HT1080 (cell line): ENCODE results near the gene MR1. TPM values are rescaled to one million over a fixed set of nuclear protein-coding genes. Genes with fewer than 3 reads are reported as not detected.

ENCODE experiments used
- DNase-seq: peaks from one replicate; pipeline ENCODE4 v3.0.0-alpha.2; 2015; ENCODE audit warnings: low read depth
- total RNA-seq: library from RNA; depleted of rRNA; stranded (reverse); fragments of >200 nt; shearing (Covaris generic); gene quantifications from 2 replicates; pipeline ENCODE4 v1.2.3, GENCODE V29; 2014

The MR1 gene
- total RNA-seq, 1 experiment from 2014 or later, result 1.4 TPM

DNA sequence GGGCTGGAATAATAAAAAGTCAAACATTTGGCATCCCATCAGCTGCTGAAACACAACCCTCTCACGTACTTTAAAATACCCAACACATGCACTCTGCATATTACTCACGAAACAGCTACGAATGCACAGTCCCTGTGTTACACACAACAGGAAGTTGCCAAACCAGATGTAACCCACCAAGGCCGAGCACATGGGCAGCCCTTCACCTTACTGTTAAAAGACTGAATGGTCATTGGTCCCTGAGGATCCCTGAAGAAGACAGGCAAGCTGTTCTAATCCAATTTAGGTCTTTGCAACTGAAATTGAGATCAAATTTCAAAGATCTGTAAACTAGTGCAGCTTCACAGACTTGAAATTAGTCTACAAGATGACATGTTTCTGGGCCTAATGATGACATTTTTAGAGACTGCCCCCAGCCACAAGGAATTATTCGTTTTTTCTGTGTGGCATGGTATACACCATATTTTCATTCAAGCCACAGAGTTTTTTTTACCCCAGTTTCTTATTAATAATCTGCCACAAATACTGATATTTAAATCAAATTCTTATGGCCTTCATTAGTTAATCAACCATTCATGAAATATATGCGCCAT is 29.1 kb downstream of the MR1 start:
- DNase-seq, result no peak

DNA sequence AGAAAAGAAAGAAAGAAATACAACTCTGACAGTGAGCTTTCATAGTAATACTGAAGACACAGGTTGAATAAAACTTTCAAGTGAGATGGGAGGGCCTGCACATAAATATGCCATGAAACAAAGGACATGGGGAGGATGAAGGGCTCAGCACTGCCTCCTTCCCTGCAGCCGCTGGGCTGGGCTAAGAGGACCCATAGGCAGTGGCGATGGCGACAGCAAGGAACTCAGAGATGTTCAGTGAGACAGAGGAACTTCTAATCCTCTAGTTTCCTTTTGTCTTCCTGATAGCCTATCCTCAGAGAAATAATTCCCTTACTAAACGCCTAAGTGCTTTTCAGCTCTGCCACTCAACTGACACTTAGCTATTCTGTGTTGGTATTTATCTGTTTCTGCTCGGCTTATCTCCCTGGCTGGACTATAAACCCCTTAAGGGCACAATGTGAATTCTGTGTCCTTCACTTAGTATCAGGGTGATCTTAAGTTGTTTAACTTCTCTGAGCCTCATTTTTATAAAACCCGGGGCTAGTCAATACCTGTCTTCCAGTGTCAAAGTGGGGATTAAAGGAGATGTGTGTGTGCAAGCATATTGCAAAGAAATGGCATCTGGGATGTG is 30.3 kb downstream of the MR1 start:
- no peak for DNase-seq

DNA sequence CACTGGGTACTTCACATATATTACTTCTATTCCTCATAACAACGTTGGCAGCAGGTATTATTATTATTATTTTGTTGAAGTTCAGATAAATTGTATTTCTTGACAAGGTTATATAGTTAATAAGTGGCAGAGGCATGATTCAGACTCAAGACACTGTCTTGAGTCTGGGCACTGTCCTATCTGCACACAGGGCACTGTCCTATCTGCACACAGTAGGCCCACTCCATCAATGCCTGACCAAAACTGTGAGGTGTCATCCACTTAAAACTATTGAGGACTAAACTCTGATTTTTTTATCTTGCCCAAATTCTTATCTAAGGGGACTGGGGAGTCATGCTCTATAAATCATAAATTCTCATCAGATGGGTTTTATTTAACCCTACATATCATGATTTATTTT is 30.9 kb downstream of the MR1 start:
- DNase-seq, result no peak

DNA sequence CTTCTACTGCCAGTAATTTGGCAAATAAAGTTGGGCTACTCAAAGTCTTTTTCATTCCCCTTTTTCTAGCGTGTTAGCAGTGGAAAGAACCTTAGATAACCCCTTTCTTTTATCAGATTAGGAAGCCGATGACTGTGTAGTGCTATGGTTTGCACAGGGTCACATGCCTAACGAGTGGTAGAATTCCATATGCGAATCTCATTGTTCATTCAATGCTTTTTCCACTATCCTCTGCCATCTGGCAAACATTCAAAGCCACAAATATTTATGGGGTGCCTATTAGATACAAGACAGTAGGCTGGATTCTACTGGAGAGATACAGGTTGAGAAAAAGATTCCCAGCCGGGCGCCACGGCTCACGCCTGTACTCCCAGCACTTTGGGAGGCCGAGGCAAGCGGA is 39.9 kb downstream of the MR1 start:
- no peak for DNase-seq

DNA sequence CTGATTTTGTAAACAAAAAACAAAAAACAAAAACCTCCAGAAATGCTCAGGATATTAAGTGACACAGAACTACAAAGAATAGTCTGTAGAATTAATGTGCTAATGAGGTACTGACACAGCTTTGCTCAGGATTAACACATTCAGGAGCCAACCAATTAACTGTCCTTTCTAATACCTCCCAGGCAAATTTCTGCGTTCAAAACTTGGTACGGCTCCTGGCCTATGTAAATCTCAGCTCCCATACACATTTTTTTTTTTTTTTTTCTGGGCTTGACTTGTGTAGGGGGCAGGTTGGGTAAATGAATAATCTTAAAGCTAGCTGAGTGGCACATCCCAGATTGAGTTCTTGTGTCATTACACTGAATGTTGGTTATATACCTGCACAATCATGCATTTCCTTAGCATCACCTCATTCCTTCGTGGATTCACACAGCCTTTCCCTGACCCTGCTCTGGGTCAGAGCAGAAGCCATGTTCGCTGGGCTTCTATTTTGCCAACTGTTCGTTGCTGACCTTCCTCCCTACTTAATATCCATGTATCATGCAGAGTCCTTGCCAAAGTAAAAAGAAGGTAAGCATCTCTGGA is 42.1 kb downstream of the MR1 start:
- no peak for DNase-seq

DNA sequence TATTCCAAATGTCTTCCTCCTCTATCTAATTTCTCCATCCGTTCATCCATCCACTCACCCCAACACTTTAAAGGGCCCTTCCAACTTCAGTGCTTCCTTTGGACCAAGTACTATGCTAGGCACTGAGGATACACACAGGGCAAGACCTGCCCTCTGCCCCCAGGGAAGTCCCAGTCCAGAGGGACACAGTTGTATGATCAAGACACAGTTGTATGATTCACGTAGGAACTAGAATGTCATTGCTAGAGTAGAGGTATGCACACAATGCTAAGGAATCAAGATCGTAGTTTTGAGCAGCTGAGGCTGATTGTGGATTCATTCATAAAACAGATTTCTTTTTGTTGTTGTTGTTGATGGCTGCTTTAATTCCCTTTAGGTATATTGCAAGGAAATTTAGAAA is 43.1 kb downstream of the MR1 start:
- DNase-seq, result no peak

DNA sequence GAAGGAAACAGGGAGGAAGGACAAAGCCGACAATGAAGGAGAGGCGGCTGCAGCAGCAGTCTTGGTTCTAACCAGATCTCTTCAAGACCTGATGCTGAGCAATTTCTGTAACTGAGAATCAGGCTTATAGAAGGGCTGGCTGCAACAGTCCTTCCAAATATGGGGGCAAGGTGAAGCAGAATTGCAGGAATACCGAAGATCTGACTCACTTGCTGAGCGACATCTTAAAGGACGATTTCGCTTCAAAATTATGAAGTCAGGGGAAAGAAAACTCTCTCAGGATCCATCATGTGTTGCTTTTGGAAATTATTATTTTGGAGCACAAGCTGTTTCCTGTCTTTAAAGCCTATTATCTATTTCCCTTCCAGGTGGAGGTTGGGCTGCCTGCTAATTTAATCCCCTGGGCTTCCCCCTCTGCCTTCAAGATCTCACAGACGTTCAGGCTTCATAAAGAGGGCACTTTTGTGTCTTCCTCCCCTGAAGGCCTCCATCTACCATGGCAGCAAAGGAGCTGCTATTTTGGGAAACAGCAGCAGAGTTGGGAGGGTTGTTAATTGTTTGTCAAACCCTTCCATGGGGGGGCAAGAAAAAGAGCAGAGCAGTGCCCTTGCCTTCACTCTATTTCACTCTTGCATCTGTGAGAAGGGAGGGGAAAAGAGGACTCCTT is 43.9 kb downstream of the MR1 start:
- no peak for DNase-seq

DNA sequence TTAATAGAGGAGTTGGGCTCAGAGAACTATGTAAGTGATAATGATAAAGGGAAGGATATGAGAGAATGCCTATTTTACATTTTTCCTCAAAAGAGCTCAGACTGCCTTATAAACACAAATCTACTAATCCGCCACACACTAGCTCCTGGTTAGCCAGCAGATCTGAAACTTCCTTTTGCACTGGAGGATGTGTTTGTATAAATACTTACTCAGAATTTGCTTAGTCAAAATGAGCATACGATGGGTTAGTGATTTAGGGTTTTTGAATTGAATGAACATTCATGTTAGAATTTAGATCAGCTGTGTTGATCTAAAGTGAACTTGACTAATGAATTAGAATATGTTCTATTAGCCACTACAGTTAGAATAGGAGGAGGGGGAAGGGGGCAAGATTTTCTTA is 45.6 kb downstream of the MR1 start:
- DNase-seq, result no peak

DNA sequence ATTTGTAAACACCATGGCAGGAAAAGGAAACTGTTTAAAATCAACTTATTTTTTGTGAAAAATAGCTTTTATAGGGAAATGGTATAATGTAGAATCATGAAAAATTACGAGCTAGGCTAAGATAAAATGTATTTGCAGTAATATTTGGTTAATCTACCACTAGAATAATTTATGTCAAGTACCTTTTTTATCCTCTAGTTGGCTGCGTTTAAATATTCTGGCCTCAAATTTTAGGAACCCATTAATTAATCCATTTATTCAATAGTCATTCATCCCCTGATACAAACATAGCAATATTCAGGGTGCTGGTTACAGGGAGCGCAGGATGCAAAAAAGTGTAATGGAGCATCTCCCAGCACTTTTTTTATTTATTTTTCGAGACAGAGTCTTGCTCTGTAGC is 46.1 kb downstream of the MR1 start:
- DNase-seq, result no peak

DNA sequence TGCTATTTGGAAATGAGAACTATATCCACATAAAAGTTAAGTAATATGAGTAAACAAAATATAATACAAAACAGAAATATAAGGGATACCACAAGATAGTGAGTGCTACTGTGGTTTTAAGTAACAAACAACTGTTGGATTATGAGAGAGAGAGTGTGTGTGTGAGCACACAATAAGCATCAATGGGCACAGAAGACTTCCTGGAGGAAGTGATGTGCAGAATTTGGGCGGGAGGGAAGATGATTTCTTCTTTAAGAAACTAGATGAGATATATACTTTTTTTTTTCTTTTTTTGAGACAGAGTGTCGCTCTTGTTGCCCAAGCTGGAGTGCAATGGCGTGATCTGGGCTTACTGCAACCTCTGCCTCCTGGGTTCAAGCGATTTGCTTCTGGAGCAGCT is 46.8 kb downstream of the MR1 start:
- no peak for DNase-seq

DNA sequence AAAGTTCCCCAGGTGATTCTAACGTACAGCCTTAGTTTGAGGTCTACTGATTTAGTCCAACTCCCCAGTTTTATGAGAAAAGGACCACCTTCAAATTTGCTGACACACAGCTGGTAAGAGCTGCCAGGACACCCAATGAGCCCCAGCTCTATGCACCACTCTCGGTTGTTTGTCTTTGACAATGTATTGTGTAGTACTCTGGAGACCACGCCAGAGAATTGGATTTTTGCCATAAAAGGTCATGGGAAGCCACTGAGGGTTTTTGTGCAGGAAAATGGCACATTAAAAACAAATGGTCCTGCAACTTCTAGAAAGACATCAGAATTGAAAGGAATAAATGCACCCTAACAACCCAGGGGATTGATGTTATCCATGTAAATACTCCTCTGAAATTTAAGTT is 47.6 kb downstream of the MR1 start:
- no peak for DNase-seq

DNA sequence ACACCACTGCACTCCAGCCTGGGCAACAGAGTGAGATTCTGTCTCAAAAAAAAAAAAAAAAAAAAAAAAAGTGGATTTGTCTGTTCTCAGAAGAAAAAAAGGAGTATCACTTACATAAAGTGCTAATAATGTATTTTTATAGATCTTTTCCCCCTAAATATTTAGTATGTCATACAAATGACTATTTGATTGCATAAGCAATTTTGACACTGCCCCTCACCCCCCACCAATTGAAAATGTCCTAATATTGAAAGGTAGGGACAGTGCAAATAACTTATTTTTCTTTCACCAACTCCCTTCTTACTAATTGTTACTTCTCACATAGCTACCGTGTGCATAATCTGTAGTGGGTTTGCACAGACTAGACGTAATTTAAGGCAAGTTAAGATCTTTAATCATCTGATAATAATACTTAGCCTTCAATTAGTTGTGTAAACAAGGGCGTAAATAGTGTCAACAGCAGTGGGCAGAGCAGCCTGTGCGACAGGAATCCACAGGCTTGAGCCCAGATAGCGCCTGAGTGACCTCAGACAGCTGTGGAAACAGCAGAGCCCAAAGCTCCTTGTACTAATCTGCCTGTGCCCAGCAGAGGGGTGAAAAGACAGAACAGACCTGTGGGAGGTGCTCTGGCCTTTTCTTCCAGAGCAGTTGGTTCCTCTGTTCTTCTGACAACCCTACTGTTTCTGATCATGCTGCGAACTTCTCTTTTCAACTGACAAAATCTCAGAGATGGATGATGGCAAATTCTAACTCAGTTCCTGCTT is 50.2 kb downstream of the MR1 start:
- DNase-seq, result peak; percentile 55

DNA sequence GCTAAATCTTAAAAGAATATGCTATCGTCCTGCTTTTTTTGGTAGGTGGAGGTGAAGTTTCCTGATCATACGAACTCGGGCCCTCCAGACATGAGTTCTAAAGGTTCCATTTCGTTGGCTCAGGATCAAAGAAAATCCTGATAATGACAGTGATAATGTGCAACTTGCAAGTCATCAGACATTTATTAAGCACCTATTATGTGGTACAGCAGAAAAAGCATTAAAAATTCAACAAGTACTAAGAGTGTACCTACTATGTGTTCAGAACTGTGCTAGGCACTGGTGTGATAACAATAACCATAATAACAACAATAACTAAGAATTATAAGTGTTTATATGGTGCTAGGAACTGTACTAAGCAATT is 50.8 kb downstream of the MR1 start:
- no peak for DNase-seq

DNA sequence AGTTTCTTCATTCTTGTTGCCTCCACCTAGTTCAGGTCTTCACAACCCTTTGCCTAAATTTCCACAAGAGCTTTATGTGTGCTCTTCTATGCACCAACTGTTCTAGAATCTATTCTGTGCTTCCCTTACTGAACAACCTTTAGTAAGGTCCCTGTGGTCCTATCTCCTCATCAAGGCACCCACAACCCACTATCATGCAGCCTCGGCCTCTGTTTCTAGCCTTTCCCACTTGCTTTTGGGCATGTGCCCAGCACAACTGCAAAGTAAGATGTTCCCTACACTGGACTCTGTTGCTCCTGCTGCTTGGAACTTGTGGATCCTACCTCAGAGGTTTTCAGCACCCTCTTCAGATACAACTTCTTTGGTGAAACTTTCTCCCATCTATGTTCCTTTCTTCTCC is 52.3 kb downstream of the MR1 start:
- DNase-seq, result no peak

DNA sequence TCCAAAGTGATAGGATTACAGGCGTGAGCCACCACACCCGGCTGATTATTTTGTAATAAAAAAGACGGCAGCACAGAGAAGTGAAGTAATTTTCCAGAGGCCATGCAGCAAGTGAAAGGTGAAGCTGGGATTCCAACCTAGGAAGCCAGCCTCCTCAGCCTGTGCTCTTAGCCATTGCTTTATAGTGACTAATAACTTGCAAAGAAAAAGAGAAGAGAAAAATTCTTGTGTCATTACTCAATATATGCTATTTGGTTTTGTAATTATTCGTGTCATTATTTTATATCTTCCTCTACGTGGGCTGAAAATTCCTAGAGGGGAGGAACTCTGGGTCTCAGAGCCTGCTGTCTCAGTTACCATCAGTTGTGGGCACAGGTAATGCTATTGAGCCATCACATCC is 53.1 kb downstream of the MR1 start:
- DNase-seq, result peak; percentile 69

DNA sequence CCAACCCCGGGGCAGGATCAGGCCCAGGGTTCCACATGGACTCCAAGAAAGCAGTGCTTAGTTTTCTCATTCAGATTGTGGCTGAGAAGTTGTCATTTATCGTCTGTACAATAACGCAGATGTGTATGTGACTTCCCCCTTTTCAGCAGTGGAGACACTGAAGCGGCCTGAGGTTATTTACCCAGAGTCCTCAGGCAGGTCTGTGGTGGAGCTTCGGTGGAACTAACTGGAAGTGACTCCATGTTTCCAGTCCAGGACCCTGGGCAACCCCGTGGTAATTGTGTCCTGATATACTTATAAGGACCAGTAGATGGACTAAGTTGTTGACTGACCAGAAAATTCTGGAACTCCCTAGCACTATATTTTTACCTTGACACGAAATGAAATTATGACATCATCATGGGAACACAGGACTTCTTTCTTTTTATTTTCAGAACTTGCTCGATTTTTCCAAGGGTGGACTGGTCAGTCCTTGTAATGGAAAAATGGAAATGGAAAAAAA is 53.7 kb downstream of the MR1 start:
- DNase-seq, result no peak

DNA sequence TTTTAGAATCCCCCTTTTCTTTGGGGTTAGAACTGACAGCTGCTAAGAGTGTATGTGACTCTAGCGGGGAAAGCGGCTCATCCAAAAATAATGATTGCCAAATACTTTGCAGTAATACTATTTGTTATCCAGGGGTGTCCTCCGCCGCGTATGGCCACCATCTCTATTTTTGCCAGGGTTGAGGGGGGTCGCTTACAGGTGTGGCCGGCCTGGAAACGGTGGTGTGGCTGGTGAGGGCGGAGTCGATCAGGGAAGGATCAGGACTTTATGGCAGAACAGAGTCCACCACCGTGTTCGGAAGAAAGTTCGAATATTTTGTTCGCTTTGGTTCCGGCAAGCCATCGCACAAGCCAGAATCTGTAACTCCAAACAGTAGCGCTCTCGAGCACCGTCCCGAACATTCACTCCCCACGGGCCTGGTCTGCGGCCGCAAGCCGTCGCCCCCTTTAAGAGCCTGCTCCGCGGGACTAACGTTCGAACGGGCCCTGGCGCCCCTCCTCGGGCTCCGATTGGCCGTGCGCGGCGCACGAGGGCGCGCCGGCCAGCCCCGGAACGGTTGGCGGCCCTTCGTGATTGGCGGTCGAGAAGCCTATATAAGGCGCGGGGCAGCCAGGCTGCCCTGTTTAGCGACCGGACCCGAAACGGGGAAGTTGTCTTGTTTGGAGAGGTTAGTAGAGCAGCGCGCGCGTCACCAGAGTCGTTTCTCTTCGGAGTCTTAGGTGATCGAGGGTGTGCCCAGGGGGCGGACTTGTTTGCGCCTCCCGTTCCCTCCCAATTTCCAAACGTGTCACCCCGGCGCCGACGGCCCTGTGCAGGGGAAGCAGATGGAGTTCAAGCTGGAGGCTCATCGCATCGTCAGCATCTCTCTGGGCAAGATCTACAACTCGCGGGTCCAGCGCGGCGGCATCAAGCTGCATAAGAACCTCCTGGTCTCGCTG is 54.6 kb downstream of the MR1 start, which contains the start of gene IER5:
Gene IER5 (plus strand): TSS at position 622 of the 938 bp plus-strand sequence. CDS start 203 bp downstream, at position 825.
- peak; percentile 97 for DNase-seq

DNA sequence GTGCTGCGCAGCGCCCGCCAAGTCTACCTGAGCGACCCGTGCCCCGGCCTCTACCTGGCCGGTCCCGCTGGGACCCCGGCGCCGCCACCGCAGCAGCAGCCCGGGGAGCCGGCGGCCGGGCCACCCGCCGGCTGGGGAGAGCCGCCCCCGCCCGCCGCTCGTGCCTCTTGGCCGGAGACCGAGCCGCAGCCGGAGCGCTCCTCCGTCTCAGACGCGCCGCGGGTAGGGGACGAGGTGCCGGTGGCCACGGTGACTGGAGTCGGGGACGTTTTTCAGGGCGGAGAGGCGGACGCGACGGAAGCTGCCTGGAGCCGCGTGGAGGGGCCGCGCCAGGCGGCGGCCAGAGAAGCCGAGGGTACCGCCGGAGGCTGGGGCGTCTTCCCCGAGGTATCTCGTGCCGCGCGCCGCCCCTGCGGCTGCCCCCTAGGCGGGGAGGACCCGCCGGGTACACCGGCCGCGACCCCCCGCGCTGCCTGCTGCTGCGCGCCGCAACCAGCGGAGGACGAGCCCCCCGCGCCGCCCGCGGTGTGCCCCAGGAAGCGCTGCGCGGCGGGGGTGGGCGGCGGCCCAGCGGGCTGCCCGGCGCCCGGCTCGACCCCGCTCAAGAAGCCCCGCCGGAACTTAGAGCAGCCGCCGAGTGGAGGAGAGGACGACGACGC is 55.4 kb downstream of the MR1 start:
- DNase-seq, result no peak

DNA sequence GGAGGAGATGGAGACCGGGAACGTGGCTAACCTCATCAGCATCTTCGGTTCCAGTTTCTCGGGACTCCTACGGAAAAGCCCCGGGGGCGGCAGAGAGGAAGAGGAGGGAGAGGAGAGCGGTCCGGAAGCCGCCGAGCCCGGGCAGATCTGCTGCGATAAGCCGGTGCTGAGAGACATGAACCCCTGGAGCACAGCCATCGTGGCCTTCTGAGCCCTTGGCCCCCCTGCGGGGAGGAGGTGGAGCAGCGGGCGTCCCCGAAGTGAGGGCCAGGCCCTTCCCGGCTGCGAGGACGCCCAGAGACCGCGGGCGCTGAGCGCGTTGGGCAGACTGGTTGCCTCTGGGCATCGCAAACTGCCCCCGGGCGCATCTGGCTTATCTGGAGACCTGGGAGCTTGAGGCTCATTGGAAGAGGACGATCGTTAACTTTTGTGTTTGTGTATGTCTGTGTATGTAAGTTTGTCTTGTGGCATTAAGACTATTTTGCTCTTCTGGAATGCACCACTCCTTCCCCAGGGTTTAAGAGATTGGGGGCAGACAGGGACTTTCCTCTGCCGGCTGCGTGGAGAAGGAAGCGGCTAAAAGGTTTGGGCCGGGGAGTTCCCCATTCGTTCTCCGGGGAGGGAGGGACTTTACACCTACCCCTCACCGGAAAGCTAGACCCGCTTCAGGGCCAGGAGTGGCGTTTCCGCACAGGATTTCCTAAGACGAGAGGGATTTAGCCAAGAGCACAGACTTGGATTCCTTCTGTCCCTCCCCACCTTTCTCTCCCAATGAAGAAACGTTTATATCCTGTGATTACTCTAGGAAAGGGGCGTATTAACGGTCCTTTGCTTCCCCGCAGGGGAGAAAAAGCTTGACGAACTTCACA is 56.1 kb downstream of the MR1 start:
- peak; percentile 53 for DNase-seq
